Neural progenitor cell (in vitro differentiated cells): ENCODE results near the gene RHOG.

ENCODE experiments used
- CTCF ChIP-seq: fragments of 200-600 bp; sonication (generic); IDR thresholded peaks from 2 replicates; pipeline ENCODE4 v1.5.1; 2017; ENCODE audit warnings: antibody characterized with exemption, mild to moderate bottlenecking
- EZH2 ChIP-seq: fragments of 200-600 bp; sonication (generic); IDR thresholded peaks from 2 replicates; pipeline ENCODE4 v1.6.1; 2017; ENCODE audit warnings: antibody characterized with exemption, mild to moderate bottlenecking, moderate library complexity

GRCh38 chr11:3888876-3889275 lies 48.1 kb upstream of the RHOG start:
- TF ChIP-seq CTCF (no peak), EZH2 (no peak)
